SK-N-SH treated with all-trans-retinoic acid at 6 μM for 48 hours (cell line): ENCODE data around the gene CCDC106.
A peak's percentile ranks its signal among the peaks of the same experiment; 100 is the strongest.

Experiments
- ATAC-seq: fragments of 200-7000 bp; cut with Tn5 transposase; 3 replicates; pipeline ENCODE4 v1.9.1; 2020; ENCODE audit warnings: mild to moderate bottlenecking, moderate library complexity
- ARNTL ChIP-seq: fragments of 450-650 bp; formaldehyde crosslinking; IDR thresholded peaks from 2 replicates; pipeline ENCODE4 v1.5.0; 2020; ENCODE audit warnings: low read depth, mild to moderate bottlenecking, moderate library complexity, borderline replicate concordance
- BACH2 ChIP-seq: fragments of 250-450 bp; sonication (Bioruptor Pico); IDR thresholded peaks from 2 replicates; pipeline ENCODE4 v1.9.0; 2021; ENCODE audit warnings: mild to moderate bottlenecking, borderline replicate concordance
- CREB5 ChIP-seq: fragments of 250-450 bp; sonication (Bioruptor Pico); IDR thresholded peaks from 2 replicates; pipeline ENCODE4 v1.5.1; 2020; ENCODE audit warnings: low read depth, mild to moderate bottlenecking, moderate library complexity
- CSDC2 ChIP-seq: fragments of 250-450 bp; sonication (Bioruptor Pico); IDR thresholded peaks from 2 replicates; pipeline ENCODE4 v1.5.0; 2020; ENCODE audit warnings: mild to moderate bottlenecking, moderate library complexity
- CSRNP3 ChIP-seq: fragments of 250-450 bp; sonication (Bioruptor Pico); IDR thresholded peaks from 2 replicates; pipeline ENCODE4 v1.5.1; 2021; ENCODE audit warnings: mild to moderate bottlenecking, moderate library complexity
- ESRRG ChIP-seq: fragments of 250-450 bp; sonication (Bioruptor Pico); IDR thresholded peaks from 2 replicates; pipeline ENCODE4 v1.6.1; 2021; ENCODE audit warnings: mild to moderate bottlenecking
- GLIS3 ChIP-seq: fragments of 250-450 bp; sonication (Bioruptor Pico); IDR thresholded peaks from 2 replicates; pipeline ENCODE4 v1.5.0; 2020; ENCODE audit warnings: mild to moderate bottlenecking, moderate library complexity
- ISL1 ChIP-seq: fragments of 250-450 bp; sonication (Bioruptor Pico); IDR thresholded peaks from 2 replicates; pipeline ENCODE4 v2.1.2; 2022; ENCODE audit warnings: mild to moderate bottlenecking, moderate library complexity
- OSR1 ChIP-seq: fragments of 250-450 bp; sonication (Bioruptor Pico); IDR thresholded peaks from 2 replicates; pipeline ENCODE4 v1.8.0; 2022; ENCODE audit warnings: moderate library complexity, mild to moderate bottlenecking, inconsistent platforms
- PATZ1 ChIP-seq: fragments of 250-450 bp; sonication (Bioruptor Pico); IDR thresholded peaks from 2 replicates; pipeline ENCODE4 v1.8.0; 2020; ENCODE audit warnings: mild to moderate bottlenecking, moderate library complexity, borderline replicate concordance
- POU6F1 ChIP-seq: fragments of 250-450 bp; sonication (Bioruptor Pico); IDR thresholded peaks from 2 replicates; pipeline ENCODE4 v1.8.0; 2021; ENCODE audit warnings: low read depth, mild to moderate bottlenecking, moderate library complexity, borderline replicate concordance
- PPARA ChIP-seq: fragments of 250-450 bp; sonication (Bioruptor Pico); IDR thresholded peaks from 2 replicates; pipeline ENCODE4 v1.5.0; 2020; ENCODE audit warnings: mild to moderate bottlenecking, borderline replicate concordance
- RARB ChIP-seq: fragments of 250-450 bp; sonication (Bioruptor Pico); IDR thresholded peaks from 2 replicates; pipeline ENCODE4 v1.8.0; 2021; ENCODE audit warnings: mild to moderate bottlenecking, moderate library complexity
- SNAI2 ChIP-seq: fragments of 250-450 bp; sonication (Bioruptor Pico); IDR thresholded peaks from 2 replicates; pipeline ENCODE4 v1.5.0; 2020; ENCODE audit warnings: mild to moderate bottlenecking, moderate library complexity
- TCF4 ChIP-seq: fragments of 250-450 bp; sonication (Bioruptor Pico); IDR thresholded peaks from 2 replicates; pipeline ENCODE4 v1.8.0; 2021; ENCODE audit warnings: mild to moderate bottlenecking, moderate library complexity, borderline replicate concordance
- TOX ChIP-seq: fragments of 250-450 bp; sonication (Bioruptor Pico); IDR thresholded peaks from 2 replicates; pipeline ENCODE4 v1.8.0; 2021; ENCODE audit warnings: mild to moderate bottlenecking, moderate library complexity, borderline replicate concordance
- TSHZ2 ChIP-seq: fragments of 250-450 bp; sonication (Bioruptor Pico); IDR thresholded peaks from 2 replicates; pipeline ENCODE4 v1.5.0; 2020; ENCODE audit warnings: mild to moderate bottlenecking, moderate library complexity
- ZFP3 ChIP-seq: fragments of 250-450 bp; sonication (Bioruptor Pico); IDR thresholded peaks from 2 replicates; pipeline ENCODE4 v1.5.0; 2020; ENCODE audit warnings: mild to moderate bottlenecking, moderate library complexity
- ZFP30 ChIP-seq: fragments of 450-650 bp; formaldehyde crosslinking; IDR thresholded peaks from 2 replicates; pipeline ENCODE4 v1.5.0; 2022; ENCODE audit warnings: mild to moderate bottlenecking, moderate library complexity
- ZNF565 ChIP-seq: fragments of 450-650 bp; formaldehyde crosslinking; conservative IDR thresholded peaks from 2 replicates; pipeline ENCODE4 v1.5.0; 2020; ENCODE audit warnings: low read depth, mild to moderate bottlenecking, moderate library complexity
- ZNF70 ChIP-seq: fragments of 450-650 bp; formaldehyde crosslinking; IDR thresholded peaks from 2 replicates; pipeline ENCODE4 v1.5.0; 2020; ENCODE audit warnings: mild to moderate bottlenecking, moderate library complexity
- ZNF8 ChIP-seq: fragments of 450-650 bp; formaldehyde crosslinking; IDR thresholded peaks from 2 replicates; pipeline ENCODE4 v1.5.0; 2020; ENCODE audit warnings: mild to moderate bottlenecking, moderate library complexity

Gene CCDC106

GRCh38 chr19:55641426-55642152 is 6.4 kb upstream of the CCDC106 start (continued):
- TF ChIP-seq OSR1 (no peak), SNAI2 (CRISPR knock-in tag) (no peak), GLIS3 (CRISPR knock-in tag) (no peak), RARB (CRISPR knock-in tag) (no peak)

GRCh38 chr19:55642153-55643002 is 5.6 kb upstream of the CCDC106 start:
- no peak; the same call in 2 of the 3 replicates for ATAC-seq
- TF ChIP-seq ISL1 (CRISPR knock-in tag) (no peak), GLIS3 (CRISPR knock-in tag) (no peak), ESRRG (CRISPR knock-in tag) (no peak), POU6F1 (CRISPR knock-in tag) (no peak), PATZ1 (no peak), TSHZ2 (CRISPR knock-in tag) (no peak), RARB (CRISPR knock-in tag) (no peak), BACH2 (CRISPR knock-in tag) (no peak), PPARA (CRISPR knock-in tag) (no peak), ZFP30 (CRISPR knock-in tag) (no peak), ZFP3 (CRISPR knock-in tag) (no peak), TOX (no peak), SNAI2 (CRISPR knock-in tag) (no peak), ZNF8 (CRISPR knock-in tag) (no peak), CSDC2 (no peak), OSR1 (no peak)

- ATAC-seq, result peak; percentile 53
- TF ChIP-seq CSRNP3 (CRISPR knock-in tag) (no peak), ISL1 (CRISPR knock-in tag) (no peak), TOX (no peak), ESRRG (CRISPR knock-in tag) (no peak), ZNF8 (CRISPR knock-in tag) (no peak), ZNF70 (CRISPR knock-in tag) (0 out of 2 replicates have a peak, but pooled peaks have one; percentile 6), ZFP30 (CRISPR knock-in tag) (no peak), SNAI2 (CRISPR knock-in tag) (no peak), BACH2 (CRISPR knock-in tag) (no peak), ARNTL (CRISPR knock-in tag) (no peak), TCF4 (CRISPR knock-in tag) (no peak), CREB5 (CRISPR knock-in tag) (no peak), ZNF565 (CRISPR knock-in tag) (no peak), PATZ1 (no peak)
Measured at GRCh38 chr19:55643003-55643886, 4.8 kb upstream of the CCDC106 start, which contains the start of gene ZNF581. TSS of gene ZNF581 (plus strand) at chr19:55643649. CDS start at chr19:55644572, 923 bp downstream.
